HG03039 (cell line): ENCODE results near the gene SERPINB6.
"Not testable (repeated sequence)": the region's sequence is repeated elsewhere in the genome, so short reads cannot be mapped to it uniquely, and the experiment has no call there.

ENCODE experiments used
- ATAC-seq: cut with Tn5 transposase; IDR thresholded peaks from one replicate; pipeline ENCODE4 v1.9.1; 2021; ENCODE audit warnings: mild to moderate bottlenecking, moderate library complexity; ENCODE audit not compliant: unreplicated experiment

SERPINB6 gene

GRCh38 chr6:2940010-2940850, 31.1 kb downstream of the SERPINB6 start:
- peak; percentile 90 for ATAC-seq

GRCh38 chr6:2939315-2940009, 31.9 kb downstream of the SERPINB6 start:
- no peak for ATAC-seq

GRCh38 chr6:2938632-2939083, 32.7 kb downstream of the SERPINB6 start:
- no peak for ATAC-seq

- ATAC-seq, result no peak
Observed at GRCh38 chr6:2938004-2938631, 33.2 kb downstream of the SERPINB6 start.

GRCh38 chr6:2937627-2938003, 33.8 kb downstream of the SERPINB6 start:
- ATAC-seq, result no peak

GRCh38 chr6:2935566-2936291, 35.6 kb downstream of the SERPINB6 start:
- no peak for ATAC-seq

- ATAC-seq, result no peak
Observed at GRCh38 chr6:2934057-2934456, 37.3 kb downstream of the SERPINB6 start.

GRCh38 chr6:2932911-2933310, 38.5 kb downstream of the SERPINB6 start:
- not testable (repeated sequence) for ATAC-seq

GRCh38 chr6:2931970-2932748, 39.2 kb downstream of the SERPINB6 start:
- ATAC-seq, result peak; percentile 87

- ATAC-seq, result no peak
Observed at GRCh38 chr6:2931055-2931454, 40.3 kb downstream of the SERPINB6 start.

- ATAC-seq, result not testable (repeated sequence)
Observed at GRCh38 chr6:2927931-2928330, 43.4 kb downstream of the SERPINB6 start.

- not testable (repeated sequence) for ATAC-seq
Observed at GRCh38 chr6:2925842-2926747, 45.3 kb downstream of the SERPINB6 start.

- no peak for ATAC-seq
Observed at GRCh38 chr6:2921520-2922115, 49.7 kb downstream of the SERPINB6 start.

- ATAC-seq, result no peak
Observed at GRCh38 chr6:2920671-2921112, 50.7 kb downstream of the SERPINB6 start.

- ATAC-seq, result no peak
Observed at GRCh38 chr6:2919886-2920285, 51.5 kb downstream of the SERPINB6 start.

GRCh38 chr6:2919401-2919800, 52.0 kb downstream of the SERPINB6 start:
- ATAC-seq, result no peak

- no peak for ATAC-seq
Observed at GRCh38 chr6:2918936-2919335, 52.4 kb downstream of the SERPINB6 start.

GRCh38 chr6:2917801-2918445, 53.4 kb downstream of the SERPINB6 start:
- no peak for ATAC-seq
